ENCODE data around the gene TPH2. TPM values are rescaled to one million over a fixed set of nuclear protein-coding genes. Genes with fewer than 3 reads are reported as not detected.

TPH2 gene
- total and polyA plus RNA-seq, 9 of the 15 experiments (the other 6 are each of a cell fraction or from before 2014, with no cell fraction given), result 0.06 to 0.28 (median 0.14) TPM; not detected in 4

GRCh38 chr12:72036393-72036792, 97.7 kb downstream of the TPH2 start:
- DNase-seq (ENCODE audit: extremely low read depth in 1 of 4, low spot score in 3 of 4) (no peak), FAIRE-seq (no peak), ATAC-seq (no peak)
- H3K9me3 ChIP-seq (replicated peaks; ENCODE audit: control insufficient read depth, insufficient read depth, low read depth, low read length), result no peaks in the 10 kb centered on the region
- ChIA-PET POLR2A (no interaction called here), CTCF (ENCODE audit: low intra/inter-chr PET ratio) (no interaction called here)
- no TSS peak for BruUV-seq (replicated peaks)
- H4K20me1 ChIP-seq (replicated peaks; ENCODE audit: control insufficient read depth, insufficient read depth, low read length), result no peaks in the 10 kb centered on the region
- H3K79me2 ChIP-seq (ENCODE audit: control insufficient read depth, insufficient read depth, low read length), result no peaks in the 10 kb centered on the region; the same call in 2 of the 3 replicates
- H3K27me3 ChIP-seq (ENCODE audit: control insufficient read depth in 2 of 2, insufficient read depth in 2 of 2, low read length in 2 of 2), result no peaks in the 10 kb centered on the region
- peaks cover 0 to 8% of the 10 kb centered on the region in 2 experiments; a peak in 2 of 5 replicates for H3K4me1 ChIP-seq (replicated peaks in 1 of 2; ENCODE audit: control insufficient read depth in 2 of 2, insufficient read depth in 2 of 2, low read length in 2 of 2)
- no peak overlapping the region for H3K9ac ChIP-seq (ENCODE audit: insufficient read depth in 1 of 2, low read depth in 2 of 2, low read length in 2 of 2)
- H3K4me3 ChIP-seq, result no peak overlapping the region
- H3K27ac ChIP-seq (ENCODE audit: extremely low read depth, low read depth, low read length), result no peak overlapping the region
- WGBS (ENCODE audit: insufficient coverage, low coverage, missing lambda C conversion rate), result 0% methylated on average over 1 of the region's 1 CpG
- H3K9me1 ChIP-seq (ENCODE audit: control insufficient read depth, insufficient read depth, low read length), result no peaks in the 10 kb centered on the region
- no peak overlapping the region for H3K4me2 ChIP-seq (ENCODE audit: insufficient read depth, low read length)
- intact Hi-C loops (cut with micrococcal nuclease), result no loop called here
- in situ Hi-C loops (cut with MboI), result no loop called here
- no peaks in the 10 kb centered on the region for H3K36me3 ChIP-seq (ENCODE audit: control insufficient read depth, insufficient read depth, low read length)
- H2AFZ ChIP-seq (ENCODE audit: low read depth, low read length), result no peak overlapping the region
- TF ChIP-seq RNF219 (CRISPR knock-in tag; IDR thresholded peaks at IDR 0.05), result no peak
- TF ChIP-seq ZNF124 (CRISPR knock-in tag; IDR thresholded peaks at IDR 0.05), result no peak
- TF ChIP-seq RUNX1 (IDR thresholded peaks at IDR 0.05; ENCODE audit: low read depth), result no peak
- TF ChIP-seq ZNF696 (CRISPR knock-in tag; conservative IDR thresholded peaks at IDR 0.05), result no peak
- no peak for TF ChIP-seq PPARD (CRISPR knock-in tag; IDR thresholded peaks at IDR 0.05)
- TF ChIP-seq TRIM25 (IDR thresholded peaks at IDR 0.05; ENCODE audit: borderline replicate concordance), result no peak
- TF ChIP-seq ZNF778 (CRISPR knock-in tag; IDR thresholded peaks at IDR 0.05), result no peak
- no peak for TF ChIP-seq SMC3 (conservative IDR thresholded peaks at IDR 0.05; ENCODE audit: insufficient read depth, low read depth, low read length)
- TF ChIP-seq NR4A1 (CRISPR knock-in tag; IDR thresholded peaks at IDR 0.05), result no peak
- TF ChIP-seq NR4A1 (tag; IDR thresholded peaks at IDR 0.05), result no peak
- no peak for TF ChIP-seq ZNF41 (CRISPR knock-in tag; conservative IDR thresholded peaks at IDR 0.05)
- no peak for TF ChIP-seq MBD1 (CRISPR knock-in tag; IDR thresholded peaks at IDR 0.05)
- TF ChIP-seq ZNF740 (CRISPR knock-in tag; IDR thresholded peaks at IDR 0.05), result no peak
- no peak for TF ChIP-seq ZNF740 (tag; IDR thresholded peaks at IDR 0.05)
- TF ChIP-seq MTA3 (IDR thresholded peaks at IDR 0.05; ENCODE audit: borderline replicate concordance), result no peak
- TF ChIP-seq ASH1L (IDR thresholded peaks at IDR 0.05; ENCODE audit: borderline replicate concordance, low read depth, partially characterized antibody), result no peak

All from K562 (cell line).